Keratinocyte (primary cell): Measurements from ENCODE around the gene FOXL3. TPM values are rescaled to one million over a fixed set of nuclear protein-coding genes. Genes with fewer than 3 reads are reported as not detected.

Experiments
- DNase-seq: peaks from one replicate; pipeline ENCODE4 v3.0.0-alpha.2; 2011; ENCODE audit warnings: low read depth, missing footprints, low spot score
- FAIRE-seq: peaks from 2 replicates; lab custom pipeline; 2011; peaks lifted over from hg19 to GRCh38; lab: Jason Lieb, UNC
- H2AFZ ChIP-seq: 2 replicates; pipeline ENCODE4 v1.6.0; 2012; ENCODE audit warnings: low read length, control low read depth, inconsistent platforms; ENCODE audit not compliant: control insufficient read depth
- H3K27ac ChIP-seq: 2 replicates; pipeline ENCODE4 v1.5.1; 2011; ENCODE audit warnings: low read length; ENCODE audit not compliant: control insufficient read depth, insufficient read depth
- H3K27me3 ChIP-seq: 3 replicates; pipeline ENCODE4 v1.6.0; 2011; ENCODE audit warnings: low read length; ENCODE audit not compliant: control insufficient read depth, insufficient read depth; ENCODE audit errors: extremely low read depth
- H3K36me3 ChIP-seq, 2 experiments: 2 replicates in 1 of 2; 3 replicates in 1 of 2; pipeline ENCODE4 v1.5.1; 2011; ENCODE audit warnings: low read length in 2 of 2, mild to moderate bottlenecking in 1 of 2; ENCODE audit not compliant: control insufficient read depth in 2 of 2, insufficient read depth in 2 of 2; ENCODE audit errors: extremely low read depth in 1 of 2
- H3K4me1 ChIP-seq: 3 replicates; pipeline ENCODE4 v1.5.1; 2011; ENCODE audit warnings: low read length; ENCODE audit not compliant: control insufficient read depth, insufficient read depth; ENCODE audit errors: extremely low read depth
- H3K4me2 ChIP-seq: 3 replicates; pipeline ENCODE4 v1.6.0; 2011; ENCODE audit warnings: low read depth, low read length; ENCODE audit not compliant: control insufficient read depth, insufficient read depth; ENCODE audit errors: extremely low read depth
- H3K4me3 ChIP-seq, 3 experiments: fragments of 200-600 bp in 1 of 3; sonication (generic) in 1 of 3; 2 replicates in 2 of 3; 3 replicates in 1 of 3; pipeline ENCODE4 v1.5.1; 2011 to 2016; ENCODE audit warnings: low read length in 3 of 3, mild to moderate bottlenecking in 3 of 3, control low read depth in 2 of 3, inconsistent platforms in 1 of 3, low read depth in 1 of 3, mixed read lengths in 1 of 3, mixed run types in 1 of 3, moderate library complexity in 1 of 3; ENCODE audit not compliant: control insufficient read depth in 2 of 3, insufficient read depth in 2 of 3; ENCODE audit errors: extremely low read depth in 1 of 3
- H3K79me2 ChIP-seq: 2 replicates; pipeline ENCODE4 v1.6.0; 2012; ENCODE audit warnings: low read length; ENCODE audit not compliant: control insufficient read depth, insufficient read depth
- H3K9ac ChIP-seq: 3 replicates; pipeline ENCODE4 v1.6.0; 2011; ENCODE audit warnings: low read length; ENCODE audit not compliant: control insufficient read depth, insufficient read depth; ENCODE audit errors: extremely low read depth
- H3K9me1 ChIP-seq: 3 replicates; pipeline ENCODE4 v1.6.0; 2011; ENCODE audit warnings: low read length; ENCODE audit not compliant: control insufficient read depth, insufficient read depth; ENCODE audit errors: extremely low read depth
- H3K9me3 ChIP-seq: 2 replicates; pipeline ENCODE4 v1.5.1; 2012; ENCODE audit warnings: low read depth, low read length; ENCODE audit not compliant: control insufficient read depth
- H4K20me1 ChIP-seq: 3 replicates; pipeline ENCODE4 v1.6.0; 2011; ENCODE audit warnings: low read length; ENCODE audit not compliant: control insufficient read depth, insufficient read depth; ENCODE audit errors: extremely low read depth
- EZH2 ChIP-seq: IDR thresholded peaks from one replicate; pipeline ENCODE4 v1.6.1; 2012; ENCODE audit warnings: inconsistent platforms, mild to moderate bottlenecking, low read length, moderate library complexity
- dilution Hi-C: fragments of 300-500 bp; cut with MboI; formaldehyde crosslinking; loops from one replicate; pipeline ENCODE4 v1.7.0; 2020; ENCODE audit warnings: low sequenced_read_pairs; ENCODE audit not compliant: extremely low pct_ligation_motif_present
- polyA plus RNA-seq, 5 experiments: library from polyadenylated mRNA; depleted of rRNA in 3 of 5; stranded (reverse) in 3 of 5; stranded (forward) in 1 of 5; unstranded in 1 of 5; fragments of >200 nt; gene quantifications; 1 replicate in 1 of 5; 2 replicates in 3 of 5; 3 replicates in 1 of 5; pipeline versions ENCODE4 v1.2.1 to v1.2.3, GENCODE V29; 2011 to 2012; ENCODE audit warnings: missing spikeins in 2 of 5, low read depth in 1 of 5, low replicate concordance in 1 of 5
- TF ChIP-seq, protein P1 (sequence below), 3 experiments: IDR thresholded peaks in 1 of 3; conservative IDR thresholded peaks in 1 of 3; optimal IDR thresholded peaks in 1 of 3; 2 replicates in 2 of 3; 3 replicates in 1 of 3; pipeline versions ENCODE3 to v1.5.1; 2011; ENCODE audit warnings: low read length in 3 of 3, mild to moderate bottlenecking in 3 of 3, moderate library complexity in 2 of 3, control low read depth in 1 of 3, inconsistent platforms in 1 of 3; ENCODE audit not compliant: insufficient read depth in 2 of 3; ENCODE audit errors: extremely low read depth in 1 of 3

The FOXL3 gene
- polyA plus RNA-seq, 1 donor (not counting 4 experiments of a cell fraction or from before 2014, with no cell fraction given), result not detected

DNA sequence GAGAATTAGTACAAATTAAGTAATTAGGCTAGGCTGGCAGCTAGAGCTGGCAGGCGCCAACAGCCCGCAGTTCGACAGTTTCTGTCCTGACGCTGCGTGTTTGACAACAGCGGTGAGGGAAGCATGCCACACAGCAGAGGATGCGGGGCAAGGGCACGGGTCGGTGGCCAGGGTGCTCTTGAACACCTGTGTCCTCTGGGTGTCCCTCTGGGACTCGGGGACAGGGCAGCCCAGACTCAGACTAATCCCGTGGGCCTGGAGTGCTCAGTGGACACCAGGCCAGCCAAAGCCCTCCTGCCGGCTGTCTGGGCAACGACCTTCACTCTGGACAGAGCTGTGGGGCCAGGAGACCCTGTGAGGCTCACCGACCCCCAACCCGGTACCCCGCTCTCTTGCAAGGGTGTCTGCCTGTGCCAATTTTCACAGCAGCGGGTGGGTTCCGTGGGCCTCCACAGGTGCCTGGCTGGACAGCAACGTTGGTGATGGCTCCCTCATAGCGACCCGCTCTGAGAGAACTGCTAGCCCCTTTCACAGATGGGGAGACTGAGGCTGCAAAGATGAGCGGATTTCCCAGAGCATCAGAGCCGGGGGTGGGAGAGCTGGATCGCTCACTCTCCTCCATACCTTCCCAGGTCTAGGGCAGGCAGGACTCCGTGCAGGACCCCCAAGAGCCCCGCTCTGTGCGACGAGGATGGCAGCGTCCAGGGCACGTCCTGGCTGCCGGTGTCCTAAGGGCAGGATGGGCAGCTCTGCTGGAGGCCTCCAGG is 48.5 kb downstream of the FOXL3 start:
- no peak overlapping the region for H3K4me2 ChIP-seq
- H3K9me3 ChIP-seq, result peaks cover 6% of the 10 kb centered on the region
- no peak for FAIRE-seq
- no peaks in the 10 kb centered on the region for H4K20me1 ChIP-seq
- no peak for DNase-seq
- H3K9ac ChIP-seq, result no peak overlapping the region
- dilution Hi-C loops, result loop anchor here (10.0 kb wide), 1 partner anchor 146 kb away; no protein-coding TSS in a partner anchor
- TF ChIP-seq, protein P1, sequence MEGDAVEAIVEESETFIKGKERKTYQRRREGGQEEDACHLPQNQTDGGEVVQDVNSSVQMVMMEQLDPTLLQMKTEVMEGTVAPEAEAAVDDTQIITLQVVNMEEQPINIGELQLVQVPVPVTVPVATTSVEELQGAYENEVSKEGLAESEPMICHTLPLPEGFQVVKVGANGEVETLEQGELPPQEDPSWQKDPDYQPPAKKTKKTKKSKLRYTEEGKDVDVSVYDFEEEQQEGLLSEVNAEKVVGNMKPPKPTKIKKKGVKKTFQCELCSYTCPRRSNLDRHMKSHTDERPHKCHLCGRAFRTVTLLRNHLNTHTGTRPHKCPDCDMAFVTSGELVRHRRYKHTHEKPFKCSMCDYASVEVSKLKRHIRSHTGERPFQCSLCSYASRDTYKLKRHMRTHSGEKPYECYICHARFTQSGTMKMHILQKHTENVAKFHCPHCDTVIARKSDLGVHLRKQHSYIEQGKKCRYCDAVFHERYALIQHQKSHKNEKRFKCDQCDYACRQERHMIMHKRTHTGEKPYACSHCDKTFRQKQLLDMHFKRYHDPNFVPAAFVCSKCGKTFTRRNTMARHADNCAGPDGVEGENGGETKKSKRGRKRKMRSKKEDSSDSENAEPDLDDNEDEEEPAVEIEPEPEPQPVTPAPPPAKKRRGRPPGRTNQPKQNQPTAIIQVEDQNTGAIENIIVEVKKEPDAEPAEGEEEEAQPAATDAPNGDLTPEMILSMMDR (optimal IDR thresholded peaks at IDR 0.05 in 1 of 3, IDR thresholded peaks at IDR 0.05 in 1 of 3, conservative IDR thresholded peaks at IDR 0.05 in 1 of 3; ENCODE audit: extremely low read depth in 1 of 3, insufficient read depth in 2 of 3, low read length in 3 of 3), result no peak
- TF ChIP-seq EZH2, result no peak
- H3K27ac ChIP-seq, result no peak overlapping the region
- no peaks in the 10 kb centered on the region for H3K79me2 ChIP-seq
- H3K4me1 ChIP-seq, result no peaks in the 10 kb centered on the region
- H3K36me3 ChIP-seq, result no peaks in the 10 kb centered on the region
- peaks cover 34% of the 10 kb centered on the region for H3K27me3 ChIP-seq
- no peak overlapping the region for H2AFZ ChIP-seq
- no peaks in the 10 kb centered on the region for H3K9me1 ChIP-seq
- no peak overlapping the region for H3K4me3 ChIP-seq

DNA sequence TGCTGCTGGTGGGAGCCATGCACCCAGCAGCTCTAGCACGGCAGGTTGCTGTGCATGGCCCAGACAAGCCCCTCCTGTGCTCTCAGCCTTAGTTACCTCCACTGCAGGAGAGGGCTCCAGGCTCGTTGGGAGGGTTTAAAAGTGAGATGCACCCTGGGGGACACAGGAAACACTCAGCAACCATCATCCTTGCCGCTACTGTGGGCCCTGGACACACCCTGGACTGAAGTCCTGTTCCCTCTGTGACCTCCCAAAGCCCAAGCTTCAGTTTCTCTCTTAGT is 49.0 kb downstream of the FOXL3 start:
- Histone ChIP-seq H3K36me3 (no peaks in the 10 kb centered on the region), H3K9me3 (peaks cover 5% of the 10 kb centered on the region), H3K79me2 (no peaks in the 10 kb centered on the region), H3K4me2 (no peak overlapping the region), H4K20me1 (no peaks in the 10 kb centered on the region), H3K9ac (no peak overlapping the region), H3K4me3 (no peak overlapping the region), H3K9me1 (no peaks in the 10 kb centered on the region), H3K4me1 (no peaks in the 10 kb centered on the region), H2AFZ (no peak overlapping the region), H3K27ac (no peak overlapping the region), H3K27me3 (peaks cover 34% of the 10 kb centered on the region)
- FAIRE-seq (no peak), DNase-seq (no peak)
- dilution Hi-C loops, result loop anchor here (10.0 kb wide), 1 partner anchor 146 kb away; no protein-coding TSS in a partner anchor
- TF ChIP-seq EZH2, result no peak
- TF ChIP-seq, protein P1 (optimal IDR thresholded peaks at IDR 0.05 in 1 of 3, IDR thresholded peaks at IDR 0.05 in 1 of 3, conservative IDR thresholded peaks at IDR 0.05 in 1 of 3; ENCODE audit: extremely low read depth in 1 of 3, insufficient read depth in 2 of 3, low read length in 3 of 3), result no peak
